Amniotic stem cell (primary cell): Measurements from ENCODE around the gene WDR55.
"Not testable (repeated sequence)": the region's sequence is repeated elsewhere in the genome, so short reads cannot be mapped to it uniquely, and the experiment has no call there.

Experiments
- DNase-seq: peaks from one replicate; lab custom pipeline; 2025; lab: John Stamatoyannopoulos, UW

The WDR55 gene, protein sequence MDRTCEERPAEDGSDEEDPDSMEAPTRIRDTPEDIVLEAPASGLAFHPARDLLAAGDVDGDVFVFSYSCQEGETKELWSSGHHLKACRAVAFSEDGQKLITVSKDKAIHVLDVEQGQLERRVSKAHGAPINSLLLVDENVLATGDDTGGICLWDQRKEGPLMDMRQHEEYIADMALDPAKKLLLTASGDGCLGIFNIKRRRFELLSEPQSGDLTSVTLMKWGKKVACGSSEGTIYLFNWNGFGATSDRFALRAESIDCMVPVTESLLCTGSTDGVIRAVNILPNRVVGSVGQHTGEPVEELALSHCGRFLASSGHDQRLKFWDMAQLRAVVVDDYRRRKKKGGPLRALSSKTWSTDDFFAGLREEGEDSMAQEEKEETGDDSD

GRCh38 chr5:140664359-140665119 lies at the start of gene WDR55:
TSS of gene WDR55 (plus strand) at chr5:140664904. CDS start at chr5:140664913, 9 bp downstream.
- DNase-seq: peak; percentile 76

- no peak for DNase-seq
Observed at GRCh38 chr5:140622301-140622700, 42.4 kb upstream of the WDR55 start.

DNA sequence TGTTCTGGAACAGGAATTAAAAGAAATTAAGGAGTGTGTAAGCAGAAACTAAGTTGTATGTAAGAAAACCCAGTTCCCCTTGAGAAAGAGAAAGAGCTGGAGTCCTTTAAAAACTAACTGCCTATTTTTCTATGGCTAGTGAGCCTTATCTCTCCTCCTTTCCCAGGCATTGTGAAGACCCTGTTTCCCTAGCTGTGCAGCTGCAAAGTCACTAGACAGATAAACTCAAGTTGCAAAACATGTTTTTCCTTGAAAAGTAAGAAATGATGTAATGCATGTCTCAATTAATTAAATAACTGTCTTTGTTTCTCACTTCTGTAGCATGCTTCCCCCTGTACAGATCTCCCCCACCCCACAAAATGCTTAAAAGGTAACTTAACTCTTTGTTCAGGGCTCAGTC lies 41.6 kb upstream of the WDR55 start:
- not testable (repeated sequence) for DNase-seq

DNA sequence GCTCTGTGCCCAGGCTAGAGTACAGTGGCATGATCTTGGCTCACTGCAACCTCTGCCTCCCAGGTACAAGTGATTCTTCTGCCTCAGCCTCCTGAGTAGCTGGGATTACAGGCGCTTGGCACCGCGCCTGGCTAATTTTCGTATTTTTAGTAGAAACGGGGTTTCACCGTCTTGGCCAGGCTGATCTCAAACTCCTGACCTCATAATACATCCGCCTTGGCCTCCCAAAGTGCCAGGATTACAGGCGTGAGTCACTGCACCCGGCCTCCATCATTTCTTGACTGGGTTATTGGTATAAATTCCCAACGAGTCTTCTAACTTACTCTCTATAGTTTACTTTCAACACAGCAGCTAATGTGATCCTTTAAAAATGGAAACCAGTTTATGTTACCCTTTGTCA lies 39.8 kb upstream of the WDR55 start:
- DNase-seq: not testable (repeated sequence)

DNA sequence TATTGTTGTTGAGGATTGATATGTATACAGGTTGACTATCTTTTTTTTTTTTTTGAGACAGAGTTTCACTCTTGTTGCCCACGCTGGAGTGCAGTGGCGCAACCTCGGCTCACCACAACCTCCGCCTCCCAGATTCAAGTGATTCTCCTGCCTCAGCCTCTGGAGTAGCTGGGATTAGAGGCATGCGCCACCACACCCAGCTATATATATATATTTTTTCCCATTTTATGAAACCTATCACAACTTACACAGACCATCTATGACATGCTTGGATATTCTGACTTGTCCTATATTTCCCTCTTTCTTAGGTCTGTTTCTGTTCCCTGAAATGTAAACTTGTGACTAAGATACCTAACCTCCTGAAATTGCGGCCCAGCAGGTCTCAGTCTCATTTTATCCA lies 36.7 kb upstream of the WDR55 start:
- DNase-seq: no peak

DNA sequence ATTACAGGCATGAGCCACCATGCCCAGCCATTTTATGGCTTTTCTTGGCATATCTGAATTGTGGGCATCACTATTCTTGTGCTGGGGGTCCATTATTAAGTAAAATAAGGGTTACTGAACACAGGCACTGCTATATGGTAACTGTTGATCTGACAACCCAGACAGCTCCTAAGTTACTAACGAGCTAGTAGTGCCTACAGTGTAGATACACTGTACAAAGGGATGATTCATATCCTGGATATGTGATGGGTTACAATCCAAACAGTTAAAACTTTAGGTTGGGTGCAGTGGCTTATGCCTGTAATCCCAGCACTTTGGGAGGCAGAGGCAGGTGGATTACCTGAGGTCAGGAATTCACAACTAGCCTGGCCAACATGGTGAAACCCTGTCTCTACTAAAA lies 36.0 kb upstream of the WDR55 start:
- DNase-seq: no peak

GRCh38 chr5:140630292-140631035 lies 34.2 kb upstream of the WDR55 start:
- DNase-seq: no peak

- no peak for DNase-seq
Observed at GRCh38 chr5:140631036-140631417, 33.7 kb upstream of the WDR55 start.

- DNase-seq: no peak
Observed at GRCh38 chr5:140631831-140632365, 32.8 kb upstream of the WDR55 start.

DNA sequence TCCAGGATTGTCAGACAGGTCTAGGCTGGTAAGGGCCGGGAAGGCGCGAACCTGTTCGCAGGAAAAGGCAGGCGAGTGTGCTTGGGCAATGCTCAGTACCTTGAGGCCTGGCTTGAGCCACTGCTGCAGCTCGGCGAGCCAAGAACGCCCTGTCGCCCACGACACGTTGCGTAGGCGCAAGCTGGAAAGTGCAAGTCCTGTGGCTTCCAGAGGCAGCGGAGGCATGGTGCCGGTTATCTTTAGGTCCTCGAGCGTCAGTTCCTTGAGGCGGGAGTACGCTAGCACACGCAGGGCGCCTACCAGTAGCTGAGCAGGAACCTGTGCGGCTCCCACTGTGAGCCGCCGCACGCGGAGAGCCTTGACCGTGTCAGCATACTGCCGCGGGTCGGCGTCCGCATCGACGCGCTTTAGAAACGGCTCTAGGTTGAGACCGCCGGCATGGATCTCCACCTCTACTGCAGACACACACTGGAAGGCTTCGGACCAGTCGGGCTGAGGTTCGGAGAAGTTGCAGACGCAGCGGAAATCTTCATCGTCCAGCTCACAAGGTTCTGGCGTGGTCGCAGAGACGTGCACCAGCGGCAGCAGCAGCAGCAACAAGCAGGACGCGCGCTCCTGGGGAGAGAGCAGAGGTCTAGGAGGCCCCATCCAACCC lies 32.2 kb upstream of the WDR55 start:
- DNase-seq: peak; percentile 14

- peak; percentile 14 for DNase-seq
Observed at GRCh38 chr5:140633021-140633471, 31.7 kb upstream of the WDR55 start, which contains the start of gene CD14. TSS of gene CD14 (minus strand) at chr5:140633175. CDS start at chr5:140633071, 104 bp downstream.

- no peak for DNase-seq
Observed at GRCh38 chr5:140633501-140633900, 31.2 kb upstream of the WDR55 start.

GRCh38 chr5:140634103-140634502 lies 30.6 kb upstream of the WDR55 start:
- DNase-seq: no peak

- no peak for DNase-seq
Observed at GRCh38 chr5:140635291-140636257, 29.1 kb upstream of the WDR55 start.

- no peak for DNase-seq
Observed at GRCh38 chr5:140637371-140638100, 27.2 kb upstream of the WDR55 start.

- DNase-seq: not testable (repeated sequence)
Observed at GRCh38 chr5:140638898-140639147, 25.9 kb upstream of the WDR55 start.

DNA sequence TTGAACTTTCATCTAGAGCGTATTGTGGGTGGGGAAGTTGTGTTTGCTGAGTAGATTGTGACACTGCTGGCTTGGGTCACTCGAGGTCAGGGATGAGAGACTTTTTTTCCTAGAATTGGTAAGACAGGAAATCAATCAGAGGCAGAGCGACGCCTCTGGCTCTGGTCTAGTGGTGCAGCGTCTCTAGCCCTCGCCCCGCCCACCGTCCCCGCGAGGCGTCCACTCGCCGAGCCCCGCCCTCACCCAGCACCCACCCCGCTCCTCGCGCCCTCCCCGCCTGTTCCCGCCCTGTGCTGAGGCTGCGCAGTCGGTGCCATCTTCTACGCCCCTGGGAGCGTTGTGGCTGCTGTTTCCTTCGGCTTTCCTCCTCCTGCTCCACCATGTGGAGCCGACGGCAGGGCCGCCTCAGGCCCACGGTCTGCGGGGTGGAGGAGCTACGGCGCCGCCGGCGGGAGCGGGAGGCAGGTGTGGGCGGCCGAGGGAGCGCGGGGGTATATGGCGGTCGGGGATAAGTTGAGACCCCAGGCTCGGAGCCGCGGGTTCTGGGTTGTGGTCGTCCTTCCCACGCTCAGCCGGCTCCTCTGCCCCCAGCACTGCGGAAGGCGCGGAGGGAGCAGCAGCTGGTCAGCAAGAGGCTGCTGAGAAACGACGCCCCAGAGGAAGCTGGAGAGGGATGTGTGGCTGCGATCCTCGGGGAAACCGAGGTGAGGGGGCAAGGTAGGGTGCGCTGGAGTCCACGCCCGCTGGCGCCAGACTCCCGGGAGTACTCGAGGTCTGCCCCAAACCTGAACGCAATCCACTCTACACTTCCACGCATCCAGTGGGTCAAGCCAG lies 25.3 kb upstream of the WDR55 start, which contains the start of gene TMCO6:
TSS of gene TMCO6 (plus strand) at position 304 of the 834 bp plus-strand sequence. CDS start at position 381, 77 bp downstream.
- peak; percentile 89 for DNase-seq

- no peak for DNase-seq
Observed at GRCh38 chr5:140641716-140642115, 23.0 kb upstream of the WDR55 start.

DNA sequence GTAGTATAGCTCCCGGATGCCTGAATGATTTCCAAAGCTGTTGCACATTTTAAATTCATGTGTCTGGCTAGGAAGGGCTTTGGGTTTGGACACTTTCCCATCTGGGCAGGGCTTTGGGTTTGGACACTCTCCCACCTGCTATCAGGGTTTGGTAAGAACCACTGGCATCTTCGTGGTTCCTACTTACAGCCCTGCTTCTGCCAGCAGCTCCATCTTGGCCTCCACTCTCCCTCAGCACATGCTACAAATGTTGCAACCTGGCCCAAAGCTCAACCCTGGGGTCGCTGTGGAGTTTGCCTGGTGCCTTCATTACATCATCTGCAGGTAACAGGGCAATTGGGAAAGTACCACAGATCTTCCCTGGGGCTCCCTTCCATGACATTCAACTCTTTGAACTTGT lies 22.0 kb upstream of the WDR55 start:
- no peak for DNase-seq
